ENCODE measurements around the gene GALNT10.

The GALNT10 gene

GRCh38 chr5:154318691-154319090 is 128.2 kb downstream of the GALNT10 start:
- H3K4me3 ChIP-seq (ENCODE audit: low read depth, low read length) = no peak overlapping the region
- no peak for DNase-seq
- H3K4me1 ChIP-seq = no peaks in the 10 kb centered on the region
- H3K9me3 ChIP-seq = no peaks in the 10 kb centered on the region
- no peak for TF ChIP-seq CTCF (IDR thresholded peaks at IDR 0.05; ENCODE audit: low read depth, low read length)
- H3K36me3 ChIP-seq = no peaks in the 10 kb centered on the region
- H3K27me3 ChIP-seq = no peaks in the 10 kb centered on the region; the same call in 1 of the 2 replicates

GRCh38 chr5:154319736-154320135 is 129.2 kb downstream of the GALNT10 start:
- Histone ChIP-seq H3K36me3 (no peaks in the 10 kb centered on the region), H3K4me3 (ENCODE audit: low read depth, low read length) (no peak overlapping the region), H3K4me1 (no peaks in the 10 kb centered on the region; the same call in 1 of the 2 replicates), H3K9me3 (no peaks in the 10 kb centered on the region), H3K27me3 (no peaks in the 10 kb centered on the region; the same call in 1 of the 2 replicates)
- no peak for TF ChIP-seq CTCF (IDR thresholded peaks at IDR 0.05; ENCODE audit: low read depth, low read length)
- DNase-seq = no peak

GRCh38 chr5:154320224-154321089 is 129.9 kb downstream of the GALNT10 start:
- no peaks in the 10 kb centered on the region for H3K36me3 ChIP-seq
- no peak for DNase-seq
- H3K9me3 ChIP-seq = no peaks in the 10 kb centered on the region
- H3K4me1 ChIP-seq = no peaks in the 10 kb centered on the region; the same call in 1 of the 2 replicates
- TF ChIP-seq CTCF (IDR thresholded peaks at IDR 0.05; ENCODE audit: low read depth, low read length) = no peak
- no peaks in the 10 kb centered on the region; the same call in 1 of the 2 replicates for H3K27me3 ChIP-seq
- no peak overlapping the region for H3K4me3 ChIP-seq (ENCODE audit: low read depth, low read length)

GRCh38 chr5:154321546-154321945 is 131.0 kb downstream of the GALNT10 start:
- Histone ChIP-seq H3K9me3 (no peaks in the 10 kb centered on the region), H3K36me3 (no peaks in the 10 kb centered on the region), H3K4me3 (ENCODE audit: low read depth, low read length) (no peak overlapping the region), H3K27me3 (no peaks in the 10 kb centered on the region; the same call in 1 of the 2 replicates), H3K4me1 (no peaks in the 10 kb centered on the region; the same call in 1 of the 2 replicates)
- TF ChIP-seq CTCF (IDR thresholded peaks at IDR 0.05; ENCODE audit: low read depth, low read length) = no peak
- DNase-seq = no peak

- no peak for DNase-seq
- Histone ChIP-seq H3K4me3 (ENCODE audit: low read depth, low read length) (no peak overlapping the region), H3K27me3 (no peaks in the 10 kb centered on the region; the same call in 1 of the 2 replicates), H3K36me3 (no peaks in the 10 kb centered on the region), H3K4me1 (no peaks in the 10 kb centered on the region; the same call in 1 of the 2 replicates), H3K9me3 (no peaks in the 10 kb centered on the region)
- no peak for TF ChIP-seq CTCF (IDR thresholded peaks at IDR 0.05; ENCODE audit: low read depth, low read length)
Observed at GRCh38 chr5:154324033-154324432, 133.5 kb downstream of the GALNT10 start.

- H3K4me3 ChIP-seq (ENCODE audit: low read depth, low read length) = no peak overlapping the region
- H3K27me3 ChIP-seq = no peaks in the 10 kb centered on the region; the same call in 1 of the 2 replicates
- no peaks in the 10 kb centered on the region; the same call in 1 of the 2 replicates for H3K4me1 ChIP-seq
- no peak for TF ChIP-seq CTCF (IDR thresholded peaks at IDR 0.05; ENCODE audit: low read depth, low read length)
- no peak for DNase-seq
- no peaks in the 10 kb centered on the region for H3K36me3 ChIP-seq
- H3K9me3 ChIP-seq = no peaks in the 10 kb centered on the region
Observed at GRCh38 chr5:154325566-154325965, 135.0 kb downstream of the GALNT10 start.

Data from BE2C (cell line).